ENCODE data around the gene CLNK.

GRCh38 chr4:10530137-10530786, 154.3 kb downstream of the CLNK start:
- TF ChIP-seq POLR2AphosphoS5 (IDR thresholded peaks at IDR 0.05; ENCODE audit: low read depth, low read length) (no peak), TAF1 (IDR thresholded peaks at IDR 0.05; ENCODE audit: borderline replicate concordance, insufficient read depth, low read length) (no peak), REST (IDR thresholded peaks at IDR 0.05; ENCODE audit: insufficient read depth in 1 of 2, low read depth in 2 of 2, low read length in 2 of 2) (no peak), SIN3A (IDR thresholded peaks at IDR 0.05; ENCODE audit: borderline replicate concordance, insufficient read depth, low read length) (no peak), FOXP2 (optimal IDR thresholded peaks at IDR 0.05; ENCODE audit: borderline replicate concordance, extremely low read depth, extremely low read length, insufficient read depth) (no peak)

Data from PFSK-1 (cell line).